Osteoblast (primary cell): ENCODE results near the gene ADD1. TPM values are rescaled to one million over a fixed set of nuclear protein-coding genes. Genes with fewer than 3 reads are reported as not detected.
A peak's percentile ranks its signal among the peaks of the same experiment; 100 is the strongest.

Experiments used
- DNase-seq: peaks from one replicate; pipeline ENCODE4 v3.0.0; 2011; ENCODE audit warnings: low spot score, mixed read lengths; ENCODE audit not compliant: insufficient read length; ENCODE audit errors: missing footprints
- H2AFZ ChIP-seq: 2 replicates; pipeline ENCODE4 v1.6.0; 2011; ENCODE audit warnings: mild to moderate bottlenecking, low read length
- H3K27ac ChIP-seq: 2 replicates; pipeline ENCODE4 v1.5.1; 2011; ENCODE audit warnings: mild to moderate bottlenecking, low read depth, low read length, moderate library complexity
- H3K27me3 ChIP-seq: 2 replicates; pipeline ENCODE4 v1.6.0; 2012; ENCODE audit warnings: mild to moderate bottlenecking, control low read depth, inconsistent platforms, low read length, moderate library complexity; ENCODE audit not compliant: insufficient read depth
- H3K36me3 ChIP-seq: 2 replicates; pipeline ENCODE4 v1.5.1; 2011; ENCODE audit warnings: mild to moderate bottlenecking, low read length, control low read depth, moderate library complexity; ENCODE audit not compliant: insufficient read depth
- H3K4me1 ChIP-seq: 2 replicates; pipeline ENCODE4 v1.5.1; 2011; ENCODE audit warnings: mild to moderate bottlenecking, low read length, control low read depth, moderate library complexity; ENCODE audit not compliant: insufficient read depth
- H3K4me2 ChIP-seq: 2 replicates; pipeline ENCODE4 v1.6.0; 2011; ENCODE audit warnings: mild to moderate bottlenecking, low read length; ENCODE audit not compliant: insufficient read depth
- H3K4me3 ChIP-seq: fragments of 200-600 bp; sonication (generic); 3 replicates; pipeline ENCODE4 v1.5.1; 2012; ENCODE audit warnings: mild to moderate bottlenecking, low read length, inconsistent platforms; ENCODE audit not compliant: insufficient read depth
- H3K79me2 ChIP-seq: 2 replicates; pipeline ENCODE4 v1.6.0; 2012; ENCODE audit warnings: mild to moderate bottlenecking, low read length, control low read depth, inconsistent platforms; ENCODE audit not compliant: insufficient read depth
- H3K9me3 ChIP-seq: 2 replicates; pipeline ENCODE4 v1.5.1; 2011; ENCODE audit warnings: low read depth, low read length, control low read depth
- H4K20me1 ChIP-seq: 2 replicates; pipeline ENCODE4 v1.6.0; 2012; ENCODE audit warnings: mild to moderate bottlenecking, low read length, control low read depth; ENCODE audit not compliant: insufficient read depth
- CTCF ChIP-seq: IDR thresholded peaks from 2 replicates; pipeline ENCODE4 v1.5.1; 2011; ENCODE audit warnings: mild to moderate bottlenecking, low read depth, low read length, moderate library complexity; ENCODE audit errors: extremely low read depth
- total RNA-seq: library from RNA; depleted of rRNA; stranded (reverse); fragments of >200 nt; gene quantifications from 2 replicates; pipeline ENCODE4 v1.2.3, GENCODE V29; 2012

ADD1 gene
- total RNA-seq, 1 donor: 200 TPM

- Histone ChIP-seq H3K79me2 (peaks cover 98% of the 10 kb centered on the region), H3K9me3 (no peaks in the 10 kb centered on the region), H3K4me2 (no peak overlapping the region), H3K27me3 (no peaks in the 10 kb centered on the region), H4K20me1 (peaks cover 84% of the 10 kb centered on the region), H3K4me1 (peaks cover 53% of the 10 kb centered on the region), H3K4me3 (no peak overlapping the region), H3K27ac (no peak overlapping the region), H3K36me3 (no peaks in the 10 kb centered on the region), H2AFZ (no peak overlapping the region)
- DNase-seq: no peak
- no peak for TF ChIP-seq CTCF
Observed at GRCh38 chr4:2863649-2864048, 20.0 kb downstream of the ADD1 start.

- H3K9me3 ChIP-seq: no peaks in the 10 kb centered on the region
- H3K4me1 ChIP-seq: peaks cover 51% of the 10 kb centered on the region
- H3K79me2 ChIP-seq: peaks cover 99% of the 10 kb centered on the region
- DNase-seq: no peak
- TF ChIP-seq CTCF: no peak
- H3K4me3 ChIP-seq: no peak overlapping the region
- H3K27me3 ChIP-seq: no peaks in the 10 kb centered on the region
- no peak overlapping the region for H3K4me2 ChIP-seq
- no peaks in the 10 kb centered on the region for H3K36me3 ChIP-seq
- H4K20me1 ChIP-seq: peaks cover 88% of the 10 kb centered on the region
- no peak overlapping the region for H3K27ac ChIP-seq
- no peak overlapping the region for H2AFZ ChIP-seq
Observed at GRCh38 chr4:2865196-2865780, 21.6 kb downstream of the ADD1 start.

- Histone ChIP-seq H4K20me1 (peaks cover 80% of the 10 kb centered on the region), H2AFZ (no peak overlapping the region), H3K36me3 (no peaks in the 10 kb centered on the region), H3K27me3 (no peaks in the 10 kb centered on the region), H3K4me2 (no peak overlapping the region), H3K79me2 (peaks cover 99% of the 10 kb centered on the region), H3K9me3 (no peaks in the 10 kb centered on the region), H3K4me3 (no peak overlapping the region), H3K27ac (peak overlapping the region; percentile 47), H3K4me1 (peaks cover 41% of the 10 kb centered on the region)
- no peak for TF ChIP-seq CTCF
- no peak for DNase-seq
Observed at GRCh38 chr4:2866160-2866861, 22.7 kb downstream of the ADD1 start.

GRCh38 chr4:2866891-2867290 lies 23.2 kb downstream of the ADD1 start:
- TF ChIP-seq CTCF: no peak
- peak overlapping the region; percentile 85 for H3K4me2 ChIP-seq
- H3K4me3 ChIP-seq: no peak overlapping the region
- peak overlapping the region; percentile 47 for H3K27ac ChIP-seq
- H3K79me2 ChIP-seq: peaks cover 99% of the 10 kb centered on the region
- no peaks in the 10 kb centered on the region for H3K36me3 ChIP-seq
- H3K9me3 ChIP-seq: no peaks in the 10 kb centered on the region
- no peaks in the 10 kb centered on the region for H3K27me3 ChIP-seq
- no peak overlapping the region for H2AFZ ChIP-seq
- no peak for DNase-seq
- H4K20me1 ChIP-seq: peaks cover 80% of the 10 kb centered on the region
- H3K4me1 ChIP-seq: peaks cover 41% of the 10 kb centered on the region
